NCI-H526 treated with DMSO at 0.1 percent for 48 hours (cell line): Measurements from ENCODE around the gene TRAPPC12.
A peak's percentile ranks its signal among the peaks of the same experiment; 100 is the strongest.
"Not testable (repeated sequence)": the region's sequence is repeated elsewhere in the genome, so short reads cannot be mapped to it uniquely, and the experiment has no call there.

Experiments
- DNase-seq: peaks from one replicate; lab custom pipeline; 2025; lab: John Stamatoyannopoulos, UW

The TRAPPC12 gene

DNA sequence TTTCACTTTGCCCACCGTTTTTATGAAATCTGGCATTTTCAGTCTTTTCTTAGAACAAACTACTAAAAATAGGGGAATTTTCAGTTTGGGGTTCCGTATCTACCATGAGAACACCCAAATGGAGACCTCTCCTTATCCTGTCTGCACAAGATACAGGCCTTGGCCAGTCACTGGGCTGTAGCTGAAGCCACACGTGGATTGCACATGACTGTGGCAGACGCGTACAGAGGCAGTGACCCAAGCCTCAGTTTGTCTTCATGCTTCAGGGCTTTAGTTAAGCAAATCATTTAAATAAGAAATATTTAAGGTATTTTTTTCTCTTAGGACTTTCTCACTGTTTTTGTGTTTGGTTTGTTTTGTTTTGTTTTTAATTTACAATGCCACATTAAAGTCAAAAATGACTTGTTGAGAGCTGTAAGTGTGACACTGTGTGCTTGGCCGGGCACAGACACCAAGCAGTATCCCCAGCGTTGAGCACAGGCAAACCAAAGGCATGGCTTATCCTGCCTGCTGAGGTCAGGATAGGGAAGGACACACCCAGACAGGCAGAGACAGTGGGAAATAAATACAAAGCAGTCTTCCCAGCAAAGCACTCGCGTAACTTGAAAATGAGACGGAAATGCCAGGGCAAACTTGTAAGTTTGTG, 53.3 kb downstream of the TRAPPC12 start:
- no peak for DNase-seq

- DNase-seq: no peak
Observed at GRCh38 chr2:3433339-3433699, 53.8 kb downstream of the TRAPPC12 start.

DNA sequence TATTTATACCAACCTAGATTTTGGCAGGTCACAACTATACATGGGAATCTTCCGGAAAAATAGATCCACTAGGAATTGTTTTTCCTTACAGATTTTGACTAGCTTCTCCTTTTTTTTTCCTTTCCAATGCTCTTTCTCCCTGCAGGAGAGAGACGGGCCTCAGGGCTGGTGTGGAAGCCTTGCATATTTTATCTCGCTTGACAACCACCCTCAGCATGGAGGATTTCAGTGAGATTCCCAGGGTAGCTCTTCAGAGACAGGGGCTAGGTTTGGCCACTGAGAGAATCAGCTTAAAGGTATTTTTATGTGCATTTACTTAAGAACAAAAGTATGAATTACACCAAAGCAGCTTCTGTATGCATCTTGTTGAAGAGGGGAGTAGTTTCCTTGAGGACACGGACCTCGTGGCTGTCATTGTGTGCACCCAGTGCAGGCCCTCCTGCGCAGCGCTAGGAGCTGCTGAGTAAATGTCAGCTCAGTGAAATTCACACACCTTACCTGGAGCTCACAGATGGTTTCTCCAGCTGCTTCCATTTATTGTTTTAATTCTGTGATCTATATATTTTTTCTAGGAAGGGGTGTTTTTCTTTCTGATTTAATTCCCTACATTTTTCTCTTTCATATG, 54.4 kb downstream of the TRAPPC12 start:
- DNase-seq: no peak

GRCh38 chr2:3434654-3435053, 55.2 kb downstream of the TRAPPC12 start:
- no peak for DNase-seq

GRCh38 chr2:3435445-3435844, 56.0 kb downstream of the TRAPPC12 start:
- no peak for DNase-seq

GRCh38 chr2:3440477-3440876, 61.0 kb downstream of the TRAPPC12 start:
- DNase-seq: no peak

- no peak for DNase-seq
Observed at GRCh38 chr2:3441465-3441864, 62.0 kb downstream of the TRAPPC12 start.

DNA sequence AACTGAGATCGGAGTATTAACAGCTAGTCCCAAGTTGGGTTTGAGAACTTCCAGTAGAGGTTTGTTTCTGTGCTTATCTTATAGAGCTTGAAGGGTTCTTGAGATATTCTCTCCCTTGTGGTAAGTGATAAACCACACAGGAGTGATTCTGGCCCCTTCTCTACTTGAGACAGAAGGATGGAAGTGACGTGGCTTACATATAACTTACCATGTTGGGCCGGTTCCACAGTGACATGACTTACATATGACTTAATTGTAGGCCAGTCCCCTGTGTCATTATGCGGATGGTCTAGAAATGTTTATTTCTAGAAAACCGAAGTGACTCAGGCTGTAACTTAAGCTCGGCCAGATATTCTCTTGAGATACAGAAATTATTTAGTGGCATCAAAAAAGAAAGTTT, 62.7 kb downstream of the TRAPPC12 start:
- DNase-seq: no peak

DNA sequence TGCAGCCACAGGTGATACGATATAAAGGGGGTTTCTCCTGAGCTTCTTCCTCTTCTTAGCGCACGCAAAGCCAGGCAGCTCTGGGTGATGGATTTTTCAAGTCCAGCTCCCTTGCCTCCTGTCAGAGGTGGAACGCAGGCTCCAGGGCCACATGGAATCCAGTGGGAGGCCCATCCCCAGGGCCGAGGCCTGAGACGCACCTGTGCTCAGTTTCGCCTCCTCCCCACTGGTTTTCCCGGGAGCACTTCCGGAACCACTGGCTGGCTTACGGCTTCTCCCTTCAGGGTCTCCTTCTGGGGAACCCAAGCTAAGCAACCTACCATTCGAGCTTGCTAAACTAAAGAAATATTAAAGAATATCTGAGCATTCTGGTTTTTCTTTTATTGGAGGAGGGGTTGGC, 63.6 kb downstream of the TRAPPC12 start:
- DNase-seq: no peak

DNA sequence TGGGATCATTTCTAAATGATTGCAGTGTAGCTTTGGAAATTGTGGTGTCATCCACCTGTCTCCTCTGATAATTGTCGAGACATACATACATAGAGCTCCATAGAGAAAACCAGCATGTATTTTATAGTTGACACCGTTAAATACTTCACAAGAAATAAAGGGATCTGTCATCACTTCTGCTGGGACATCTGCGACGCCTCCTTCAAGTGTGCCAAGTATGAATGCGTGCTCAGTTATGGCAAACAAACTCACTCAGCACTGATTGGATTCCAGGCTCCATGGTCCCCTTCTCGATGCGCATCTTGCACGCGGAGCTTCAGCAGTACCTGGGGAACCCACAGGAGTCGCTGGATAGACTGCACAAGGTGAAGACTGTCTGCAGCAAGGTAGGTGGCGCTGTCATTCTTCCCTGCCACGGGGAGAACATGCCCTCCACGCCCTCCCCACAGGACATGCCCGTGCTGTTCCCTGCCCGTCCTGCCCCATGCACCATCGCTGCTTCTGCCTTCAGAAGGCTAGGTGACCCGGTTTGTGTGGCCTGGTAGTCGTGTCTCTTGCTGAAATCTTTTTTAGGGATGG, 64.1 kb downstream of the TRAPPC12 start:
- no peak for DNase-seq

- no peak for DNase-seq
Observed at GRCh38 chr2:3445891-3446290, 66.4 kb downstream of the TRAPPC12 start.

- no peak for DNase-seq
Observed at GRCh38 chr2:3446381-3446780, 66.9 kb downstream of the TRAPPC12 start.

GRCh38 chr2:3447186-3447585, 67.7 kb downstream of the TRAPPC12 start:
- DNase-seq: not testable (repeated sequence)

DNA sequence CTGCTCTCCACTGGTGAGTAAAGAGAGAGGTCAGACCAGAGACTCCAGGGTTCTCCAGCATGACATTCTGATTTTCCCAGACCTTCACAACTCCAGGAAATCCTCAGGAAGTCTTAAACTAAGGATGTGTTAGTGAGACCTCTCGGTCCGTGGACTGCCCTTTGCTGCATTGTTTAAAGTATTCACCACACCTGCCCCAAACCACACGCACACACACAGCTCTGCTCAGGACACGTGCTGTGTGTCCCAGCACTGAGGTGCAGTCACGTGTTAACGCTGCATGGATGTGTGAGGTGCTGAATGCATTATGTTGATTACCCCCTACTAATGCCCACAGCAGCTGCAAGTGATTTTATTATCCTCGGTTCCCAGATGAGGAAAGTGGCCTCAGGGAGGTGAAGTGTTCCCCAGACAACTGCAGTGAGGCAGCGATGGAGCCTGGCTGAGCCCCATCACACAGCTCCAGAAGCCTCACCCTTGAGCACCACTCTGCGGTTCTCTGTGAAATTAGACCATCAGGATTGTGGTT, 68.4 kb downstream of the TRAPPC12 start:
- no peak for DNase-seq

- DNase-seq: not testable (repeated sequence)
Observed at GRCh38 chr2:3448441-3448911, 69.0 kb downstream of the TRAPPC12 start.

DNA sequence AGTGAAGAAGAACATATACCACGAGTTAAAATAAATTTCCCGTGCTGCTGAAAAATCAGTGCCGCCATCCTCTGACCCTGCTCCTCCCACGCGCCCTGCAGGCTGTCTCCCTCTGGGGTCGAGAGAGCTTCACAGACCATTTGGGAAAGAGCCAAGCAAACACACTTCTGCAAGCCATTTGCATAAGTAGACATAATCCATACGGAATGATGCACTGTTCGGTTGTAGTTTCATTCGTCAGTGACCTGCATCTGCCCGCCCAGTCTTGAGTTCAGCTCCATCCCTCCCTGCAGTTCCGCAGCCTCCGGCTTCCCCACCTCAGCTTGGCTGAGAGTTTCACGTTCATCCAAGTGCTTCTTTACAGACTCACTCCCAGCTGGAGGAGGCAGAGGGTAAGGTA, 69.6 kb downstream of the TRAPPC12 start:
- DNase-seq: peak; percentile 13

- no peak for DNase-seq
Observed at GRCh38 chr2:3449936-3450335, 70.4 kb downstream of the TRAPPC12 start.

GRCh38 chr2:3450385-3451010, 71.0 kb downstream of the TRAPPC12 start:
- no peak for DNase-seq

DNA sequence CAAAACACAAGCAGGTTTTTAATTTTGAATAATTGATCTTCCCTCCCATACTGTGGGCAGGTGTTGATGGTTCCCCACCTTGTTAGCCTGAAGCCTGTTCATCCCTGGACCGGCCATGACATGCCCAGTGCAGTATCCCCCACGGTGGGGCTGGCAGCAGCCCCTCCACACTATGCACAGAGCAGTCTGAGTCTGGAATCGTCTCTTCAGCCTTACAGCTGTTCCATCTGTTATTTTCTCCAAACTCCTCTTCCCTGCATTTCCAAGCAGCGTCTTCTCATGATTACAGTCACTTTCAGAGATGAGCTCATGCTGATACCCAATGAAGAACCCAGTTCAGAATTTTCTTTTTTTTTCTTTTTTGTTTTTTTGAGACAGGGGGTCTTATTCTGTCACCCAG, 71.7 kb downstream of the TRAPPC12 start:
- DNase-seq: no peak

- no peak for DNase-seq
Observed at GRCh38 chr2:3451926-3452671, 72.6 kb downstream of the TRAPPC12 start.

GRCh38 chr2:3453190-3453999, 73.9 kb downstream of the TRAPPC12 start:
- no peak for DNase-seq
